Ishikawa (cell line): ENCODE results near the gene TNFAIP3.

ENCODE experiments used
- CEBPB ChIP-seq: IDR thresholded peaks from 2 replicates; pipeline ENCODE4 v1.6.1; 2012
- CREB1 ChIP-seq: IDR thresholded peaks from 2 replicates; pipeline ENCODE4 v1.6.1; 2012; ENCODE audit warnings: low read depth
- EGR1 ChIP-seq: IDR thresholded peaks from 2 replicates; pipeline ENCODE4 v1.6.1; 2012
- EP300 ChIP-seq: IDR thresholded peaks from 2 replicates; pipeline ENCODE4 v1.6.1; 2012; ENCODE audit warnings: borderline replicate concordance
- FOXM1 ChIP-seq: IDR thresholded peaks from 2 replicates; pipeline ENCODE4 v1.6.1; 2012; ENCODE audit warnings: low read depth, borderline replicate concordance
- NFIC ChIP-seq: IDR thresholded peaks from 2 replicates; pipeline ENCODE4 v1.6.1; 2012
- RAD21 ChIP-seq: IDR thresholded peaks from 2 replicates; pipeline ENCODE4 v1.6.1; 2012; ENCODE audit warnings: low read depth
- REST ChIP-seq: IDR thresholded peaks from 2 replicates; pipeline ENCODE4 v1.6.1; 2012; ENCODE audit warnings: low read depth, mild to moderate bottlenecking
- TAF1 ChIP-seq: IDR thresholded peaks from 2 replicates; pipeline ENCODE4 v1.6.1; 2012; ENCODE audit warnings: low read depth, mild to moderate bottlenecking
- TCF12 ChIP-seq: IDR thresholded peaks from 2 replicates; pipeline ENCODE4 v1.6.1; 2012; ENCODE audit warnings: low read depth
- TEAD4 ChIP-seq: IDR thresholded peaks from 2 replicates; pipeline ENCODE4 v1.6.1; 2012
- YY1 ChIP-seq: IDR thresholded peaks from 2 replicates; pipeline ENCODE4 v1.6.1; 2012; ENCODE audit warnings: low read depth
- ZBTB7A ChIP-seq: IDR thresholded peaks from 2 replicates; pipeline ENCODE4 v1.6.1; 2012; ENCODE audit warnings: low read depth
- TF ChIP-seq, protein P1 (sequence below): IDR thresholded peaks from 2 replicates; pipeline ENCODE4 v1.6.1; 2012
- TF ChIP-seq, protein P2 (sequence below): IDR thresholded peaks from 2 replicates; pipeline ENCODE4 v1.6.1; 2012

Gene TNFAIP3

DNA sequence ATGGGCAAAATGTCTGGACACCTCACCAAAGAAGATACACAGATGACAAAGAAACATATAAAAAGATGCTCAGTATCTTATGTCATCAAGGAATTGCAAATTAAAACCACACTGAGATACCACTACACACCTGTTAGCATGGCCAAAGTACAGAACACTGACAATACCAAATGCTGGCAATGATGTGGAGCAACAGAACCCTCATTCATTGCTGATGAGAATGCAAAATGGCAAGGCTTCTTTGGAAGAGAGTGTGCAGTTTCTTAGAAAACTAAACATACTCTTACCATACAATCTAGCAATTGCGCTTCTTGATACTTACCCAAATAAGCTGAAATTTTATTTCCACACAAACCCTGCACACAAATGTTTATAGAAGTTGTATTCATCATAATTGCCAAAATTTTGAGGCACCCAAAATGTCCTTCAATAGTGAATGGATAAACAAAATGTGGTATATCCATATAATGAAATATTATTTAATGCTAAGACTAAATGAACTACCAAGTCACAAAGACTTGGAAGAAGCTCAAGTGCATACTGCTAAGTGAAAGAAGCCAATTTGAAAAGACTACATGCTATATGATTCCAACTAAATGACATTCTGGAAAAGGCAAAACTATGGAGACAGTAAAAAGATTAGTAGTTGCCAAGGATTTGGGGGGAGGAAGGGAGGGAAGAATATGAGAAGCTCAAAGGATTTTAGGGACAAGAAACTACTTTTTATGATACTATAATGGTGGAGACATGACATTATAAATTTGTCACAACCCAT lies 50.7 kb downstream of the TNFAIP3 start:
- TF ChIP-seq ZBTB7A = no peak
- no peak for TF ChIP-seq TEAD4
- no peak for TF ChIP-seq TAF1
- TF ChIP-seq, protein P1, sequence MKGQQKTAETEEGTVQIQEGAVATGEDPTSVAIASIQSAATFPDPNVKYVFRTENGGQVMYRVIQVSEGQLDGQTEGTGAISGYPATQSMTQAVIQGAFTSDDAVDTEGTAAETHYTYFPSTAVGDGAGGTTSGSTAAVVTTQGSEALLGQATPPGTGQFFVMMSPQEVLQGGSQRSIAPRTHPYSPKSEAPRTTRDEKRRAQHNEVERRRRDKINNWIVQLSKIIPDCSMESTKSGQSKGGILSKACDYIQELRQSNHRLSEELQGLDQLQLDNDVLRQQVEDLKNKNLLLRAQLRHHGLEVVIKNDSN = no peak
- no peak for TF ChIP-seq TCF12
- no peak for TF ChIP-seq RAD21
- TF ChIP-seq REST = no peak
- no peak for TF ChIP-seq EGR1
- TF ChIP-seq, protein P2, sequence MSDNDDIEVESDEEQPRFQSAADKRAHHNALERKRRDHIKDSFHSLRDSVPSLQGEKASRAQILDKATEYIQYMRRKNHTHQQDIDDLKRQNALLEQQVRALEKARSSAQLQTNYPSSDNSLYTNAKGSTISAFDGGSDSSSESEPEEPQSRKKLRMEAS = no peak
- no peak for TF ChIP-seq FOXM1
- no peak for TF ChIP-seq CEBPB
- TF ChIP-seq YY1 = no peak

- TF ChIP-seq EP300 (no peak), RAD21 (no peak), FOXM1 (no peak), NFIC (no peak), TEAD4 (no peak), TCF12 (no peak), CEBPB (no peak), YY1 (no peak), EGR1 (no peak), CREB1 (no peak), REST (no peak), ZBTB7A (no peak), TAF1 (no peak)
- TF ChIP-seq, protein P2 = no peak
- TF ChIP-seq, protein P1 = no peak
These were observed 52.4 kb downstream of the TNFAIP3 start for GRCh38 chr6:137919502-137919823.

DNA sequence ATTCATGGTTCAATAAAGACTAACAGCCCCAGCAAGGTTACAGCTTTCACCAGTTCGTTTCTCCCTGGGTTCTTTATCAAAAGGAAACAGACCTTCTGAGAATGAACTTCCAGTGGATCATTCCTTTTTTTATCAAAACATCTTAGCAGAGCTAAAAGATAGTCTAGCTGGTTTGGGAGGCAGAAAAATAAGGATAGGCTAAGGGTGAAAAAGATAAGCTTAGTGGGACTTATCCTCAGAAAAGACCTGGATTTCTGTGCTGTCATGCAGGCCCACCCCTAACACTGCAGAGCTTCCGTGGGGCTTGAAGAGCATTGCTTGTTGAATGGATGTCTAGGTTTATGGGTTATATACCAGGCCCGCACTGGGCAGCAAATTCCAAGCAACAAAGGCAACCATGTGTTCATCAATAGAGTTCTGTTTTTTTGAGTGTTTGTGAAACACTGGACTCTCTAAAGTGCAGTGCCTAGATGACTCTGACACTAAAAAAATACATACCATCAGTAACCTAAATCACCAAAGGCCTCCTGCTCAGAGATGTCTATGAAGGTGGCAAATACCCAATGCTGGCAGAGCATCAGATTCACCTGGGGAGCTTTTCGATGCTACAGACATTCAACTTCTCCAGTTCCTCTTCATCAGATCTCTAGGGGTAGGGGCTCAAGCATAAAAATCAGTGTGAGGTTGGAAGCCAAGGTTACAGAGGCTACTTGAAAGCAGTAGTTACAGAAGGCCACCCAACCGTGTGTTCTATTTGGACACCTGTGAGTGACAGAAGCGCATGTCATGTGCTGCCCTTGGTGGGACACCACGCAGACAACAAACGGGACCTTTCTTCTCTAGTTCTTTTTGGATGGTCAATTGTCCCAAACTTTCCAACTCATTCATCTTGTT lies 53.0 kb downstream of the TNFAIP3 start:
- TF ChIP-seq NFIC (no peak), YY1 (no peak), EP300 (no peak), TCF12 (no peak), ZBTB7A (no peak), REST (no peak), TAF1 (no peak), FOXM1 (no peak), CREB1 (no peak), EGR1 (no peak)
- TF ChIP-seq, protein P1 = no peak
- TF ChIP-seq, protein P2 = no peak
